Natural killer cell (primary cell): ENCODE data around the gene LRP5. TPM values are rescaled to one million over a fixed set of nuclear protein-coding genes. Genes with fewer than 3 reads are reported as not detected.

Experiments used
- ATAC-seq, 3 donors: fragments of 150-1000 bp in 2 of 3; fragments of 200-7000 bp in 1 of 3; cut with Tn5 transposase; 1 replicate in 1 of 3; 2 replicates in 2 of 3; pipeline ENCODE4 v1.10.0; 2021; ENCODE audit warnings: mild to moderate bottlenecking in 2 of 3, moderate library complexity in 2 of 3
- DNase-seq, 2 donors: peaks; one replicate each; pipeline versions ENCODE4 v3.0.0 to v3.0.0-alpha.2; 2013 to 2021; ENCODE audit warnings: mixed read lengths in 1 of 2
- H3K27ac ChIP-seq: one replicate; pipeline ENCODE4 v1.5.1; 2013; ENCODE audit warnings: mild to moderate bottlenecking, low read length
- H3K27me3 ChIP-seq: one replicate; pipeline ENCODE4 v1.6.1; 2013; ENCODE audit warnings: low read length; ENCODE audit not compliant: control insufficient read depth, insufficient read depth
- H3K36me3 ChIP-seq: one replicate; pipeline ENCODE4 v1.6.1; 2013; ENCODE audit warnings: low read length; ENCODE audit not compliant: control insufficient read depth, insufficient read depth
- H3K4me1 ChIP-seq: one replicate; pipeline ENCODE4 v1.6.1; 2013; ENCODE audit warnings: low read length; ENCODE audit not compliant: control insufficient read depth, insufficient read depth
- H3K4me3 ChIP-seq: one replicate; pipeline ENCODE4 v1.5.1; 2013; ENCODE audit warnings: low read length
- H3K9me3 ChIP-seq: one replicate; pipeline ENCODE4 v1.6.1; 2013; ENCODE audit warnings: low read length; ENCODE audit not compliant: control insufficient read depth, insufficient read depth
- H3K27ac Mint-ChIP-seq, 2 donors: one replicate each; pipeline ENCODE4 v1.8.0; 2022; ENCODE audit warnings: mild to moderate bottlenecking in 2 of 2, mixed read lengths in 2 of 2, moderate library complexity in 1 of 2
- H3K27me3 Mint-ChIP-seq, 2 donors: one replicate each; pipeline ENCODE4 v1.8.0; 2022; ENCODE audit warnings: low read depth in 2 of 2, mixed read lengths in 2 of 2
- H3K36me3 Mint-ChIP-seq: one replicate; pipeline ENCODE4 v1.8.0; 2022; ENCODE audit warnings: mixed read lengths
- H3K4me1 Mint-ChIP-seq, 2 donors: one replicate each; pipeline ENCODE4 v1.8.0; 2022; ENCODE audit warnings: mixed read lengths in 2 of 2
- H3K4me3 Mint-ChIP-seq: one replicate; pipeline ENCODE4 v1.8.0; 2022; ENCODE audit warnings: mild to moderate bottlenecking, moderate library complexity, mixed read lengths
- H3K9me3 Mint-ChIP-seq, 2 donors: one replicate each; pipeline ENCODE4 v1.8.0; 2022; ENCODE audit warnings: mixed read lengths in 2 of 2
- WGBS: methylation state at CpG from one replicate; pipeline ENCODE4 v1.1.7; 2013; ENCODE audit warnings: missing lambda C conversion rate; ENCODE audit not compliant: insufficient coverage; 5-methylcytosine and 5-hydroxymethylcytosine counted together
- intact Hi-C: fragments of 100-400 bp; cut with micrococcal nuclease; formaldehyde crosslinking; loops from one replicate; pipeline ENCODE4 v1.14.2; 2022
- total RNA-seq, 4 donors: library from RNA; stranded (reverse); fragments of 120-200 nt in 1 of 4; gene quantifications; one replicate each; pipeline versions ENCODE4 v1.2.3 to v1.2.4, GENCODE V29; 2013 to 2022
- TF ChIP-seq, protein P1 (sequence below): fragments of 200-600 bp; IDR thresholded peaks from one replicate; pipeline ENCODE4 v1.8.0; 2022; ENCODE audit warnings: antibody characterized with exemption

The LRP5 gene
- total RNA-seq, 3 donors from 2014 or later (not counting 1 experiment from before 2014, with no cell fraction given): 0.36 to 1.3 (median 0.89) TPM

DNA sequence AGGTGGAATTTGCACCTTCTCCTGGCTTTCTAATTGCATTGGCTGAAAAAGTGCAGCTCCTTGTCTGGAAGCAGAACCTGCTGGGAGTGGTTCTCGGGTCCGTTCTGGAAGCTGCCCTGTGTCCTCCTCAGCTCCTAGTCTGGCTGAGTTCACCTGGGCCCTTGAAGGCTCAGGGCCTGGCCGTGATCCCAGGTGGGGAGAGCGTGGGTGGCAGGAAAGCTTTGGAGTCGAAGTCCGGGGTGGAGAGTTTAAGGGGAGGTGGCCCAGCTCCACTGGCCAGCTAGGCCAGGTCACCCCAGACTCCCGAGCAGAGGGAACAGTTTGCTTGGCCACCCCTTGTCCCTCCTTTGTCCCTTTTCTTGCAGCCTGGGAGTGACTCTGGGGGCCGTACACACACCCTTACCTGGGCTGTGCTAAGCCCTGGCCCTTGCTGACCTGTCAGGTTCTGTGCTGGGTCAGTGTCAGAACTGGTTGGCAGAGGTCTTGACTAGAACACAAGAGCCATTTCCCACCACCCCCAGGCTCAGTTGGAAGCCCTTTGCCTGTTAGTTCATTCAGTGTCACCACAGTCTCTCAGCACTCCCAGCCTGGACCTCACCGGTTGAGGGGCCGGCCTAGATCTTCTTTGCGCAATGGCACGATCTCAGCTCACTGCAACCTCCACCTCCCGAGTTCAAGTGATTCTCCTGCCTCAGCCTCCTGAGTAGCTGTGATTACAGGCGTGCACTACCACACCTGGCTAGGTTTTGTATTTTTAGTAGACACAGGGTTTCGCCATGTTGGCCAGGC lies 37.3 kb downstream of the LRP5 start:
- no peak overlapping the region for H3K27ac ChIP-seq
- no peaks in the 10 kb centered on the region for H3K27me3 ChIP-seq
- TF ChIP-seq, protein P1, sequence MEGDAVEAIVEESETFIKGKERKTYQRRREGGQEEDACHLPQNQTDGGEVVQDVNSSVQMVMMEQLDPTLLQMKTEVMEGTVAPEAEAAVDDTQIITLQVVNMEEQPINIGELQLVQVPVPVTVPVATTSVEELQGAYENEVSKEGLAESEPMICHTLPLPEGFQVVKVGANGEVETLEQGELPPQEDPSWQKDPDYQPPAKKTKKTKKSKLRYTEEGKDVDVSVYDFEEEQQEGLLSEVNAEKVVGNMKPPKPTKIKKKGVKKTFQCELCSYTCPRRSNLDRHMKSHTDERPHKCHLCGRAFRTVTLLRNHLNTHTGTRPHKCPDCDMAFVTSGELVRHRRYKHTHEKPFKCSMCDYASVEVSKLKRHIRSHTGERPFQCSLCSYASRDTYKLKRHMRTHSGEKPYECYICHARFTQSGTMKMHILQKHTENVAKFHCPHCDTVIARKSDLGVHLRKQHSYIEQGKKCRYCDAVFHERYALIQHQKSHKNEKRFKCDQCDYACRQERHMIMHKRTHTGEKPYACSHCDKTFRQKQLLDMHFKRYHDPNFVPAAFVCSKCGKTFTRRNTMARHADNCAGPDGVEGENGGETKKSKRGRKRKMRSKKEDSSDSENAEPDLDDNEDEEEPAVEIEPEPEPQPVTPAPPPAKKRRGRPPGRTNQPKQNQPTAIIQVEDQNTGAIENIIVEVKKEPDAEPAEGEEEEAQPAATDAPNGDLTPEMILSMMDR: no peak
- Mint-ChIP-seq H3K4me1 (no peaks in the 10 kb centered on the region), H3K27ac (no peak overlapping the region), H3K9me3 (no peaks in the 10 kb centered on the region), H3K4me3 (no peak overlapping the region), H3K27me3 (no peaks in the 10 kb centered on the region), H3K36me3 (no peaks in the 10 kb centered on the region)
- DNase-seq (no peak), ATAC-seq (no peak)
- no peaks in the 10 kb centered on the region for H3K4me1 ChIP-seq
- intact Hi-C loops: no loop called here
- H3K36me3 ChIP-seq: no peaks in the 10 kb centered on the region
- no peak overlapping the region for H3K4me3 ChIP-seq
- H3K9me3 ChIP-seq: no peaks in the 10 kb centered on the region
- 93% methylated on average over 15 of the region's 15 CpGs for WGBS

DNA sequence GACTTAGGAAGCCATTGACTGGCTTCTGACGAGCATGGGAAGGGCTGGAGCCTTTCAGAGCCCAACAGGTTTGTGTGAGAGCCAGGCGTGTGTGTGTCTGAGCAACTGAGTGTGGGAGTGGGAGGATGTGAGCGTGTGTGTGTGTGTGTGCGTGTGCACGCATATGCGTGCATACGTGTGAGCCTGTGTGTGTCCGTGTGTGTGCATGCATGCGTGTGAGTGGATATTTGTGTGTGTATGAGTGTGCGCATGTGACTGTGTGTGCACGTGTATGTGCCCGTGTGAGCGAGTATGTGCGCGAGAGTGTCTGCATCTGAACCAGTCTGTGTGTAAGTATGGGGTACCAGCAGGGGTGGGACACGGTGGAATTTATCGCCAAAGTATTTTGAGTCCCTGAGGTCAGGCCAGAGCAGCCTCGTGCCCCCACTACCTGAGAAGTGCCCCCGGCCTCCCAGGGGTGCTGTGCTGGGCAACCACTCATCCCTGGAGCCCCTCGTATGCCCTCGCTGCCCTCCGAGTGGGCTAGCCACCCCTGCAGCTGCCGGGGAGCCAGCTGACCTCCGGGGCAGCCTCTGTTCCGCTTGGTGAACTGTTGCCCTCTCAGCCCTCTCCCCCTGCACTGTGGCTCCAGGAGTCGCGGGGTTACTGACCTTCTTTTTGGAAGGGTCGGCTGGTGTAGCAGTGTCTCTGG lies 38.5 kb downstream of the LRP5 start:
- H3K4me3 ChIP-seq: no peak overlapping the region
- TF ChIP-seq, protein P1: no peak
- intact Hi-C loops: no loop called here
- Mint-ChIP-seq H3K4me3 (no peak overlapping the region), H3K9me3 (no peaks in the 10 kb centered on the region), H3K4me1 (no peaks in the 10 kb centered on the region), H3K27me3 (no peaks in the 10 kb centered on the region), H3K36me3 (no peaks in the 10 kb centered on the region), H3K27ac (no peak overlapping the region)
- DNase-seq: no peak
- no peak overlapping the region for H3K27ac ChIP-seq
- 90% methylated on average over 28 of the region's 28 CpGs for whole genome bisulfite sequencing
- H3K27me3 ChIP-seq: no peaks in the 10 kb centered on the region
- H3K36me3 ChIP-seq: no peaks in the 10 kb centered on the region
- ATAC-seq: no peak
- no peaks in the 10 kb centered on the region for H3K9me3 ChIP-seq
- H3K4me1 ChIP-seq: no peaks in the 10 kb centered on the region

DNA sequence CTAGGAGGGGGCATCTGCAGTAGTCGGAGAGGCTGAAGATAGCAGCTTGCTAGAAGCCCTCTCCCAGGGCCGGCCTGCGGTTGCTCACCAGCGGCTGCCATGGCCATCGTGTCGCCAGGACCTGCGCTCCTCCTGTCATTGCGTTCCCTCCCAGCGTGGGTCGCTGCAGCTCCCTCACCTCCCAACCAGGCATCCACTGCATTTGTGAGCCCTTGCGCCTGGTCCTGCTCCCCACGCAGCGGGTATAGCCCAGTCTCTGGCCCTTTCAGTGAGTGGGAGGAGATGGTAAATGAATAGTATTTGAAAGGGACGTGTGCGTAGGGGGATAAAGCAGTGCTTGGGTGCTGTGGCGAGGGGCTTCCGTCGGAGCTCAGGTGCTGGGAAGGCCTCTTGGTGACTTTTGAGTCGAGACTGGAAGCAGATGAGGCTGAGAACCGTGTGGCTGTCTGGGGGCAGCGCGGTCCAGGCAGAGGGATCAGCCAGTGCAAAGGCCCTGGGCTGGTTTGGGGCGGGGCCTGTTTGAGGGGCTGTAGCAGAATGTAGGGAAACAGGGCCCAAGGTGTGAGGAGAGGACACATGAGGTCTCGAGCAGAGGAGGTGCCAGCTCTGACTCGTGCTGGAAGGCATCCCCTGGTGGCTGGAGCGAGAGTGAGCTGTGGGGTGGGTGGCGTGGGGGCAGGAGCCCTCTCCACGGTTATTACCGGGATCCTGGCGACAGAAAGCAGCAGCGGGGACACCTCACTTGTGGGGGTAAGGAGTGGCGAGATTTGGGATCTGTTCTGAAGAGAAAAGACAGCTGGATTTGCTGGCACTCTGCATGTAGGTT lies 39.3 kb downstream of the LRP5 start:
- H3K9me3 Mint-ChIP-seq: no peaks in the 10 kb centered on the region
- TF ChIP-seq, protein P1: no peak
- no peaks in the 10 kb centered on the region for H3K4me1 ChIP-seq
- H3K27ac Mint-ChIP-seq: no peak overlapping the region
- intact Hi-C loops: no loop called here
- no peaks in the 10 kb centered on the region for H3K36me3 Mint-ChIP-seq
- 90% methylated on average over 32 of the region's 32 CpGs for WGBS
- no peak overlapping the region for H3K4me3 Mint-ChIP-seq
- H3K27me3 Mint-ChIP-seq: no peaks in the 10 kb centered on the region
- DNase-seq (no peak), ATAC-seq (no peak)
- H3K9me3 ChIP-seq: no peaks in the 10 kb centered on the region
- H3K36me3 ChIP-seq: no peaks in the 10 kb centered on the region
- no peaks in the 10 kb centered on the region for H3K27me3 ChIP-seq
- H3K4me1 Mint-ChIP-seq: no peaks in the 10 kb centered on the region
- H3K4me3 ChIP-seq: no peak overlapping the region
- H3K27ac ChIP-seq: no peak overlapping the region
